GM21423 (cell line): ENCODE results near the gene STK32C.

Experiments used
- ATAC-seq: cut with Tn5 transposase; IDR thresholded peaks from one replicate; pipeline ENCODE4 v1.9.1; 2021; ENCODE audit warnings: mild to moderate bottlenecking, moderate library complexity; ENCODE audit not compliant: unreplicated experiment

Gene STK32C

GRCh38 chr10:132189016-132189415, 118.7 kb downstream of the STK32C start:
- no peak for ATAC-seq

GRCh38 chr10:132188331-132188730, 119.4 kb downstream of the STK32C start:
- no peak for ATAC-seq

DNA sequence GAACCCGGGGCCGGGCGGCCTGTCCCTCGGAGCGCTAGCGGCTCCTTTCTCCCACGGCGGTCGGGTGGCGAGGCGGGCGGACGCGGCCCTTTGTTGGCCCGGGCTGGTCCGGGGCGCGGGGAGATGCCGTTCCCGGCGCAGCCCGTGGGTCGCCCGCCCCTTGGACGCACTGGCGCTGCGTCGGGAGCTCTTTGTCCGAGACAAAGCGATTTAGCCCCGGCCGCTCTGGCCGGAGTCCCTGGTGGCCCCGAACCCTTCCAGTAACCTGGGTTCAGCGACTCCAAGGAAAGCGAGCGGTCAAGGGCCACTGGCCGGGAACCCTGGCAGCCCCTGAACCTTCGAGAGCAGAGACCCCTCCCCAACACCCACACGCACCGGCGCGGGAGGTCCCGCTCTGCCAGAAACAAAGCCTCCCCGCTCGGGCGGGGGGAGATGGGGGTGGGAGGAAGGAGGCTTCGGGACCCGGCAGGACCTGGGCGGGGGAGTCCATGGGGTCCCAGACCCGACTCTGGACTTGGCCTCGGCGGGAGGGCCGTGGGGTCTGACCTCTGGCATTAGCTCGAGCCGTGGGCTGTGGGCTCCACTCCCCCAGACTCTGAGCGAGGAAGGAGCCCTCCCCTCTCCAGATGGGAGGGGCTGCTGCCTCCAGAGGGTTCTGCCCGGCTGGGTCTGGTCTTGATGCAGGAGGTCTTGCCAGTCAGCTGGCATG, 120.2 kb downstream of the STK32C start:
- no peak for ATAC-seq

- ATAC-seq: no peak
These were observed 121.0 kb downstream of the STK32C start, which contains the start of gene DPYSL4 for GRCh38 chr10:132186488-132187429. Gene DPYSL4 (plus strand): TSS chr10:132186948. CDS start chr10:132187064, 116 bp downstream.

DNA sequence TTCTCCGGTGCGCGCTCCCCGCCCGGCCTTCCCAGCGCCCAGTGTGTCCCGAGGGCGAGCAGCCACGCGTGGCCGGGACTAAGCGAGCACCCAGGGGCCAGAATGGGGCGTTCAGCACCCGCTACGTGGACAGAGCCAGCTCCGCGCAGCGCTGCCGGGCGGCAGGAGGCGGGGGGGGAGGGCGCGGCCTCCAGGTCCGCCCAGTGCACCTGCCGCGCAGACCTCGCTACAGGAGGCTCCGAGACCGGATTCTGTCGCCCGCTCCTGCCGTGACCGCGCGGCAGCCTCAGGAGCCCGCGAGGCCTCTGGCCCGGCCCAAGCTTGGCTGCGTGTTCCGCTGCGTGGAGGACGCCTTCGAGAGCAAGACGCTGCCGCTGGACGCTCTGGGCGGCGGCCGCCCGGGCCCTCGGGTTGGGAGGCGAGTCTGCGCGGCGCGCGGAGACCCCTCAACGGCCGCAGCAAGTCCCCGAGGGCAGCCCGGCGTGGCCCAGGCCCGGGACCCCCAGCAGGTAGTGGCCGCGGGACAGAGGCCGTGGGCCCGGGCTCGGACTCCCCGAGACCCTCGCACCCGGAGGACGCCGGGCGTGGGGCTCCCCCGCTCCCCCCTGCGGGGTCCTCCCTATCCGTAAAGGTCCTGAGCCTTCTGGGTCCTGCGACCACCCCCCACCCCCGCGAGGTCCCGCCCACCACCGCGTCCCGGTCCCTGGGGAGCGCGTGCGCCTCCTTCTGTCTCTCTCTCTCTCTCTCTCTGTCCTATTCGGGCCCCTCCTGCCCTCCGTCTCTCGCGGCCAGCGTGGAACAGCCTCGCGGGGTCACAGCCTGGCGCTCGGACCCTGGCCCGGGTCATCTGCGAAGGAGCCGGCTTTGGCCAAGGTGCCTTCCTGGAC, 121.9 kb downstream of the STK32C start:
- ATAC-seq: no peak

DNA sequence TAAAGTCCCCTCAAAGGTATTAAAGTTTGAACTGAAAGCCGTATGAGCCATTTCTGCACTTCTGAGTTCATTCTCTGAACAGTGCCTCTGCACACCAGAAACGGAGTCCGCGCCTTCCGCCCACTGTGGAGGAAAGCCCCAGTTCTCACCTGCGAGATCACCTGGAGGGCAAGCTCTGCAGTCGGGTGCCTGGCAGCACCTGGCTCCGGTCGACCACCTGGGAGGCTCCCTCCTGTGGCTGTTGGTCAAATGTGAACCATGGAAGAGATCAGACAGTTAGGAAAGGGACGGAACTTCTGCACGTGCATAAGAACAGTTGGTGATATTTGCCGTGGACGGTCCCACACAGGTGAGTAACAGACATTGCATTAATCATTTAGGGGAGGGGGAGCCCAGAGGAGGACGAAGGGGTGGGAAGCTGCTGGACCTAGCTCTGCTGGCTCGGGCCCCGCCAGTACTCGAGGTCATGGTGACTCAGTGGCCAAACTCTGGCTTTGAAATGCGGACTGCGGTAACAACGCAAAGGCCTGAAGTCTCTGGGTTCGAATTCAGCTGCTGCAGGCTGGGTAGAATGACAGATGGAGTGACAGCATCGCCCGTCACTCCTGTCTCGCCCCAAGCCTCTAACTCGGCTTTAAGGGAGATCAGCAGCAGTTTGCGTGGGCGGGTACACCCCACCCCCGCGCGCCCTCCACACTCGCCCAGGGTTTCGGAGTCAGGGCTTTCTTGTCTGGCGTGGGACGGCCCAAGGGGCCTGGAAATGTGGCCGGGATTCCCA, 122.7 kb downstream of the STK32C start:
- ATAC-seq: no peak

- ATAC-seq: no peak
These were observed 124.7 kb downstream of the STK32C start for GRCh38 chr10:132183046-132183445.

DNA sequence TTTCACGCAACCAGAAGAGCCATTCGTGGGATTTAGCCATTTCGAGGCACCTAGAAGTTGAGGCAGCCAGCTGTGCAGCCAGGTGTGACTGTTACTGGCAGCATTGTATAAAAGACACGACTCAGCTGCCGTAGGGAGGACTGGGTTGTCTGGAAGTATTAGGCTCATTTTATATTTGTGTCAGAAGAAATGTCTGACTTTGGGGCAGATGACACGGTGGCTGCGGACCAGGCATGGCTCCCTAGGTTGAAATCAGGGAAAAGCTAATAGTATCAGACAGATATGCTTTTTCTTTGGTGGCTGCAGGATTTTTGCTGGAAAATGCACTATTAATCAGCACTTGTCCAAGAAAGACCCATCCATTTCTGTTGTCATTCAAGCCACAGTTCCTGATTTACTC, 125.2 kb downstream of the STK32C start:
- no peak for ATAC-seq

- ATAC-seq: no peak
These were observed 125.9 kb downstream of the STK32C start for GRCh38 chr10:132181691-132182425.

DNA sequence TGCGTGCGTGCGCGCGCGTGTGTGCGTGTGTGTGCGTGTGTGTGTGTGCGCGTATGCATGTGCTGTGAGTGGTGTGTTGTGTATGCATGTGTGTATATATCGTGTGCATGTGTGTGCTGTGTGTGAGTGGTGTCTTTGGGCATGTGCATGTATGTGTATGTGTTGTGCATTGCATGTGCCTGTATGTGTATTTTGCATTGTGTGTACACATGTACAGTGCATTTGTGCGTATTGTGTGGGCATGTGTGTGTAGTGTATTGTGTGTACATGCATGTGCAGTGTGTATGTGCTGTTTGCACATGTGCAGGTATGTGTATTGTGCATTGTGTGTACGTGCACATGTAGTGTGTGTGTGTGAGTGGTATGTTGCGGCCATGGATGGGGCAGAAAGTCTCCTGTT, 127.0 kb downstream of the STK32C start:
- ATAC-seq: no peak

DNA sequence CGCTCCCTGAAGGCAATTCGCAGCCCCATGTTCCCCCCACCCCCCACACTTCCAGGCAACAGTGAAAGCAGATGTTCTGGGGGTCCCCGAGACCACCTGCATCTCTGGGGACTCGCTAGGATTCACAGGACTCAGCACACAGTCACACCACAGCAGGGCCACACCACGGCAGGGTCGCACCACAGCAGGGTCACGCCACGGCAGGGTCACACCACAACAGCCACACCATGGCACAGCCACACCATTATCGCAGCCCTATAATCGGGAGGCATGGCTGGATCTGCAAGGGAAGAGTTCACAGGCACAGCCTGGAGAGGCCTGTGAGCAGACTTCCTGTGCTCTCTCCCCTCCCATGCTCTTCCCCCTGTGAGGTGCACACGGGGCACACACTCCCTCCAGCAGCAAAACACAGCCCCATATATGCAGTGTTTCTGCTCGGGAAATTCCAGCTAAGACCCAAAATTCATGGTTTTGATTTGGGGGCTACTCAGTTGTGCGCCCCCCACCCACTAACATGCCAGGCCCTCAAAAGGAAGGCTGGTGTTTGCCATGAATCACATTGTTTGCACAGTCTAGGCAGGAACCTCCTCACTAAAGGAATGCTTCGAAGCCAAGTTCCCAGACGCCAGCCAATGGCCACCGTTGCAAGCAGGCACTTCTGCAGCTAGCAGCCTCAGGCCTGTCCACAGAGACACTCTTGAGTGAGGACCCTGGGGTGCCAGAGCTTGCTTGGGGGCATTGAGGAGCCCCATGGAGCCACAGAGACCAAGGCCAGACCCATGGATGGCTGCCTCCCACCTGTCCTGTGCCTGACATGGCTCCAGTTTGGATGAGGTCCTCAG, 128.0 kb downstream of the STK32C start:
- no peak for ATAC-seq

DNA sequence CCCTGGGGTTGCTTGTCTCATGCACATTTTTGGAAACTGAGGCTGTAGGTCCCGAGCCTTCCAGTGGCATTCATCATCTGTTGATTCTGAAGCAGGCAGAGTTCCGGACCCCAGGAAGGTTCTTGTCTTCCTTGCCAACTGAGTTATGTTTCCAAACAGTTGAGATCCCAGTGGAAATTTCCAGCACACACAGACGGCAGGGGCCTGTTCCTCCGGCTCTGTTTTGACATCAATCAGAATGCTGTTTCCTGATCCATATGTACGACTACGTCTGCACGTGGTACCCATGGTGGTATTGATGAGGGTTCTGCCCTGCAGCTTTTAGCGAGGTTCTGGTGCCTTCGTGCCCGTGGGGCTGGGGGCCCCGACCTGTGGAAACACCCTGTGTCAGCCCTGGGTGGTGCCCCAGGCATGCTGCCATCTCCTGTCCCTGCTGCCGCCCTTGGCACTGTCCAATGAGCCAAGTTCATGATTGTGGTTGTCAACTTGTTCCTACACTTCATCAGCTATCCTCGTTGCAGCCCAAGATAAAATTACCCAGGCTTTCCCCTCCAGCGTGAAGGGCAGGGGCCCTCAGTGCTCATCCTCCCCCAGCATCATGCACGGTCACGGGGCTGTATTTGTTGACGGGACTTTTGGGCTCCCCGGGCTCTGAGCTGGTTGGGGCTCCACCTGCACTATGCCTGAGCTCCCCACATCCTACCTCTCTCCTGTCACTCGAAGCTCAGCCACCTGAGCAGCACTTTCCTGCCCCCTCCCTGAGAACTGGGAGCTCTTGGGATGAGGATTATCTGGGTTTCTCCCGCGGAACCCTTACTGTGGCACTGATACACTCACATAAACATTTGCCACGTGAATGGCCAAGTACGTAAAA, 128.8 kb downstream of the STK32C start:
- no peak for ATAC-seq

DNA sequence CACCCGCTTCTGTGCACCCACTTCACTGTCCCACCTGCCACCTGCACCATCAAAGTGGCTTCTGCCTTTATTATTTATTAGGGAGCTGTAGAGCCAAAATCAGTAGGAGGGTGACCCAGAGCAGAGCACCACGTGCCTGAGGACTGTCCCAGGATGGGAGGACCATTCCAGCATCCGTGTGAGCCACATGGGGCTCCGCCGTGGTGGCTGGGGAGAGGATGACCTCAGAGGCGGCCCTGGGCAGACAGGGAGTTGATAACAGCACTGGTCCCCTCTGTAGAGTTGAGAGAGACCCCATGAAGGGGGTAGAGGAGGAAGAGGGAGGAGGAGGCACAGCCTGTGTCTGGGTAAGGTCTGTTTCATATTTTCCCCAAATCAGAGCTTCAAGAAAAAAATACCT, 129.7 kb downstream of the STK32C start:
- no peak for ATAC-seq

DNA sequence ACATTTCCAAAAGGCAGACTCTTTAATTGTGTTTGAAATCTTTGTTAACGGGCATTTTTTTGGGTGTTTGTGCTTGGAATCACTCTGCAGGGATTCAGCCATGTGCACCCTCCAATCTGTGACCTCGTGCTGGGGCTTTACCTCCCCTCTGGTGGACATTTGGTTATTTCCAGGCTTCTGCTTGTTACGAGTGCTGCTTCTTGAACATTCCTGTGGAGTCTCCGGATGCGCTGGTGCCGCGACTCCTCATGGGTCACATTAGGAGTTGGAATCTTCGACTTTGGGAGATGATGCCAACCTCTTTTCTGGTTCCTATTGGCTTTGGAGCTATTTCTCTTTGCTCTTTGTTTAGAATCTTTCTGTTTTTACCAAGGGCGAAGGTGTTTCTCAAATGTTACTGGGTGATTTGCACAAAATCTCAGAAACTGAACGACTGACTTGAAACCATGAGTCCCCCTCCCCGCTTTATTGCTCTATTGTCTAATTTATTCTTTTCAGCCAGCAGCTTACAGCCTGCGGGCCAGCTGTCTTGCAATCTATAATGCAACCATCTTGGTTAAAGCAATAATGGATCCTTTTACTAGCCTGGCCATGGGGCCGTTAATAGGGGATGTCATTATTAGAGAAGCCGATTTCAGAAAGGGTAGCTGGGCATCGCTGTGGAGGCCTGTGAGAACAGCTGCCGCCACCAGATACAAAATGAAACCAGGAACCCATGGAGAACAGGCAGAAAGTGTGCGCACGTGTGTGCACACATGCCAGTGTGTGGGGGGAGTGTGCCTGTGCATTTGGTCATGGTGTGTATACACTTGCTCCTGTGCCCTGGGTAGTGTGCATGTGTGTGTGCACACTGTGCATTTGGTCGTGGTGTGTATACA, 130.9 kb downstream of the STK32C start:
- no peak for ATAC-seq

GRCh38 chr10:132175907-132176581, 131.7 kb downstream of the STK32C start:
- no peak for ATAC-seq

DNA sequence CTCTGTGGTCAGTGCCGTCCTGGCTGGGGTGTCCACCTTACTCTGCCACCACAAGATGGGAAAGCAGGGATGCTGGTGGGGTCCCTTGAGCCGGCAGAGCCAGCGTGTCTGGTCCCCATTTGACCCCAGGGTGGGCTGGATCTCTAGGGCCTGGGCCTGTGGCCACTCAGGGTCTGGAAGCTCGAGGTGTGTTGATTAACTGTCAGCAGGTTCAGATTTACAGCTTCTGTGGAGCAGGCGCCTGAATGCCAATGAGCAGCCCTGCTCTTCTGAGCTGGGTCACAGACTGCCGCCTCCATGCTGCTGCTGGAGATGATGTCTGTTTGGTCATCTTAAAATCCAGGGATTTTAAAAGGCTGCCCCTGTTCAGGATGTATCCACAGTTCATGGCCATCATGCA, 132.3 kb downstream of the STK32C start:
- ATAC-seq: no peak
